Endometrial microvascular endothelial cells (primary cell): ENCODE results near the gene CACNA1A. TPM values are rescaled to one million over a fixed set of nuclear protein-coding genes. Genes with fewer than 3 reads are reported as not detected.

Experiments used
- in situ Hi-C: cut with HindIII; loops from 2 replicates; pipeline ENCODE4 v1.10.0; 2017; ENCODE audit warnings: low sequenced_read_pairs, low pct_unique_long_range_greater_than_20kb; ENCODE audit errors: inconsistent ontology term
- total RNA-seq: library from RNA; depleted of rRNA; stranded (reverse); fragments of >200 nt; gene quantifications from one replicate; pipeline ENCODE4 v1.2.3, GENCODE V29; 2015; ENCODE audit errors: inconsistent ontology term

Gene CACNA1A
- total RNA-seq, 1 donor from 2014 or later = not detected

- in situ Hi-C loops = no loop called here
These were observed 342.5 kb downstream of the CACNA1A start for GRCh38 chr19:13163609-13164342.

GRCh38 chr19:13162724-13163608, 343.3 kb downstream of the CACNA1A start:
- in situ Hi-C loops = no loop called here

- in situ Hi-C loops = no loop called here
These were observed 345.7 kb downstream of the CACNA1A start for GRCh38 chr19:13160557-13160956.

GRCh38 chr19:13159713-13160112, 346.6 kb downstream of the CACNA1A start:
- in situ Hi-C loops = no loop called here
